GM12878 (cell line): ENCODE results near the gene TMEM44.

Experiments
- BRCA1 ChIP-seq: IDR thresholded peaks from 2 replicates; pipeline ENCODE4 v1.6.1; 2011; ENCODE audit warnings: low read depth, low read length, improper control_type of control experiment
- CTCF ChIP-seq, 3 experiments: IDR thresholded peaks in 2 of 3; conservative IDR thresholded peaks in 1 of 3; 2 replicates each; pipeline ENCODE4 v1.5.1; 2011; ENCODE audit warnings: low read depth in 3 of 3, low read length in 3 of 3, mild to moderate bottlenecking in 3 of 3, control low read depth in 2 of 3, moderate library complexity in 2 of 3, inconsistent platforms in 1 of 3, mixed read lengths in 1 of 3; ENCODE audit not compliant: control insufficient read depth in 2 of 3, insufficient read depth in 1 of 3; ENCODE audit errors: extremely low read depth in 1 of 3
- E4F1 ChIP-seq: fragments of 450-650 bp; IDR thresholded peaks from 2 replicates; pipeline ENCODE4 v1.6.1; 2018; ENCODE audit warnings: borderline replicate concordance, mild to moderate bottlenecking; ENCODE audit not compliant: partially characterized antibody
- FOXM1 ChIP-seq: IDR thresholded peaks from 2 replicates; pipeline ENCODE4 v1.6.1; 2012; ENCODE audit warnings: low read depth, mild to moderate bottlenecking, inconsistent platforms, low read length, moderate library complexity
- GABPA ChIP-seq: IDR thresholded peaks from 2 replicates; pipeline ENCODE4 v1.6.1; 2014; ENCODE audit warnings: antibody characterized with exemption, low read depth, mild to moderate bottlenecking, inconsistent platforms
- GATAD2B ChIP-seq: fragments of 450-650 bp; conservative IDR thresholded peaks from 2 replicates; pipeline ENCODE4 v1.6.1; 2017; ENCODE audit warnings: low read depth, mild to moderate bottlenecking, moderate library complexity
- POLR2A ChIP-seq: IDR thresholded peaks from 2 replicates; pipeline ENCODE4 v1.6.1; 2011; ENCODE audit warnings: low read depth, mild to moderate bottlenecking, low read length
- RCOR1 ChIP-seq: conservative IDR thresholded peaks from 2 replicates; pipeline ENCODE4 v1.6.1; 2012; ENCODE audit warnings: low read depth, low read length, improper control_type of control experiment

- TF ChIP-seq E4F1 (no peak), CTCF (IDR thresholded peaks at IDR 0.05 in 2 of 3, conservative IDR thresholded peaks at IDR 0.05 in 1 of 3; ENCODE audit: control insufficient read depth in 2 of 3, extremely low read depth in 1 of 3, insufficient read depth in 1 of 3, low read depth in 3 of 3, low read length in 3 of 3) (no peak), GABPA (no peak), GATAD2B (no peak), FOXM1 (no peak), BRCA1 (no peak), RCOR1 (no peak), POLR2A (no peak)
Measured at GRCh38 chr3:194552327-194552949, 80.8 kb downstream of the TMEM44 start.
